PC-3 (cell line): ENCODE data around the gene SON.
"Not testable (repeated sequence)": the region's sequence is repeated elsewhere in the genome, so short reads cannot be mapped to it uniquely, and the experiment has no call there.

Experiments
- CTCF ChIP-seq: fragments of 300-600 bp; sonication (generic); conservative IDR thresholded peaks from 2 replicates; pipeline ENCODE4 v1.5.1; 2017; ENCODE audit warnings: antibody characterized with exemption, low read depth, mild to moderate bottlenecking, low read length
- EZH2 ChIP-seq: fragments of 300-600 bp; sonication (generic); IDR thresholded peaks from one replicate; pipeline ENCODE4 v1.6.1; 2017; ENCODE audit warnings: antibody characterized with exemption, mild to moderate bottlenecking, low read length; ENCODE audit not compliant: unreplicated experiment

- not testable (repeated sequence) for TF ChIP-seq EZH2, CTCF
Measured at GRCh38 chr21:33617565-33617964, 74.7 kb downstream of the SON start.
